ENCODE results near the gene CLDN11.

The CLDN11 gene

DNA sequence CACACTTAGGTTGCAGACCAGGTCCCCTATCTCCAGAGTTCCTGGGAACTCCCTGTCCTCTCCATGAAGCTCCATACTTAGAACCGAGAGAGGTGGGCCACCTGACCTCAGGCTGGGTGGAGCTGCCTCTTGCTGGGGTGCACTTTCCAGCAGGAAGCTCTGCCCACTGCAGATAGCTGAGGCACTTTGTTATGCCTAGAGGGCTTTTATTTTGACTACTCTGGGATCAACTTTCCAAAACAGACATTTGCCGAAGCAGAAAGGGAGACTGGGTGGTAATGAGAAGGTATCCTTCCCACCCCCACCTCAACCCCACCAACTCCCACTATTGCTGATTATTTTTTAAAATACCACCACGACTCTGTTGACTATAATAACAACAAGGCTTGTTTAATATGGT lies 54.7 kb downstream of the CLDN11 start:
- no peak for DNase-seq

DNA sequence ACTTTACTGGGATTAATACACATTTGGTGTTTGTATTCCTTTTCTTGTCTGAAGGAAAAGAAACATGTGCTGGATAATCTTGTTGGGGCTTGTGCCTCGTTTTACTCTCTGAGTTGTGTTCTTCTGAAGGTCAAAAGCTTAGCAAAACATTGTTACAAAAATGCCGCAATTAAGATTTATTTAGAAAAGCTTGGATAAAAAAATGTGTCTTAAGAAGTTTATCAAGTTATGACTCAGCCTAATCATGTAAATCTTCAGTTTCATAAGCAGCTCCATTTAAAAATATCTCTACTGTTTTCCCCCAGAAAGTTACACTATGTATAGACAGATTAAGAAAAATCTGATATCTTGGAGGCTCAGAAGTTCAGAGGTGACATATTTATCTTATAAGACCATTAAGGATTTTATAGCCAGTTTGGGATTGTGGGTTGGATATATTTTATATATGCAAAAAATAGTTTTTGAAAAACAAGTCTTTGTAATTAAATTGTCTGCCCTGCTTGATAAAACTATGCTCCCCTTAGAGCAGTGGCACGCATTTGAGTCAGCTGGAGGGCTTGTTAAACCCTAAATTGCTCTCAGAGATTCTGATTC lies 56.5 kb downstream of the CLDN11 start:
- DNase-seq = no peak

DNA sequence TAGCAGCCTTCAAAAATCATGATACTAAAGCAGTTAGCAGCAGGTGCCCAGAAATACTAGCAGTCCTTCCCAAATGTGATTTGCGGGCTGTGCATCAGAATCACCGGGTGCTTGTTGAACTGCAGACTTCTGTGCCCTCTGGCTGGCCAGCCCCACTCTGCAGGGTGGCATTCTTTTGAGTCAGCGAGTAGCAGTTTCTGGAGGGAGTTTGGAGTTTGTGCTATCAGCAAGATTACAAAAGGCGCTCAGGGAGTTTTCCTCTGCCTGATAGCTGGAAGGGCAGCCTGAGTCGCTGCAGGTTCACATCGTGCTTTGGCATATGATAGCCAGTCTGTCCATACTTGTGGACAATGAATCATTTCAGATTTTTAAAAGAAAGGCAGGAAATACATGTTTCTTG lies 57.6 kb downstream of the CLDN11 start:
- DNase-seq = no peak

DNA sequence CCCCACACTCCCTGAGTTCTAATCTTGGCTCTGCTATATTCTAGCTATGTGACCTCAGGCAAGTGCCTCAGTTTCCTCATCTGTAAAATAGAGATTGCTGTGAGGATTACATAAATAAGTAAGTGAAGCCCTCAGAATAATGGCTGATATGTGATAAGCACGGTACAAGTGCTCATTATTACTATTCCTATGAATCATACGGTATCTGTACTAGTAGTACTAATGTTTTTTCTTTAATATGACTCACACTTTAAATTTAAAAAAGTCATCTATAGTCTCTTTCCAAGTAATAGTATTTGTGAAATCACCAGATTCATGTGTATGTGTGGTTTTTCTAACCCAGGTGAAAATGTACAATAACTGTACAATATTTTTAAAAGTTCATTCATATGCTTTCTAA lies 58.7 kb downstream of the CLDN11 start:
- DNase-seq = no peak

DNA sequence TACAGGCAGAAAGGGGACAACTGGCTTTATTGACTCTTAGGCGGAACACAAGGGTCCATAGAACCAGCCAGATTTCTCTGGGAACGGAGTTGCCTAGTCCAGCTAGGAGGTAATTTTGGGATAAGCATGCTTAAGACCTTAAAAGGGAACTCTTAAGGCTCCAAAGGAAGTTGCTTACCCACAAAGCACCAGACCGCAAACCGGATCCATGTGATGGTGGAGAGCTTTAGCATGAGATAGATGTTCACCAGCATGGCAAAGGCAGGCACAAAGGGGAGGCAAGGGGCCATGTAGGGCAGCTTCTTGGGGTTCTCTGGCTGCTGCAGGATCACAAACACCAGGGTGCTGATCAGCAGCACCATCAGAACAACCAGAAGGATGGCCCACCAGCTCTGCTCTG lies 61.4 kb downstream of the CLDN11 start:
- no peak for DNase-seq

DNA sequence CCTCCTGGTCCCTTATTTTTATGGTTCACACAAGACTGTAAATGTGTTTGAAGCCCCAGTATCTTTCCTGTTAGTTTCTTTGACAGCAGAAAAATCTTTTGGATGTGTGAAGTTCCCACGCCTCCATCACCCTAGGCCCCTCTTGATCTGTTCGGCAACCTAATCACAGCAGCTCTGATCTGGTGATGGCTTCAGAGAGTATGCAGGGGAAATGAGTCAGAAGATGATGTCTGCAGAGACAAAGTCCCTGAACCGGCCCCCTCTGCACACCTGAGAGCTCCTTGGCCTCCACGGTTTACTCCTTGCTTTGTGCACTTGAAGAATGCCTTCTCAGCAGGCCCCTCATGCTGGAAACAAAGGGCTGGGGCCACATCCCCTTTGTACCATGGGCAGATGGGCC lies 63.5 kb downstream of the CLDN11 start:
- DNase-seq = no peak

DNA sequence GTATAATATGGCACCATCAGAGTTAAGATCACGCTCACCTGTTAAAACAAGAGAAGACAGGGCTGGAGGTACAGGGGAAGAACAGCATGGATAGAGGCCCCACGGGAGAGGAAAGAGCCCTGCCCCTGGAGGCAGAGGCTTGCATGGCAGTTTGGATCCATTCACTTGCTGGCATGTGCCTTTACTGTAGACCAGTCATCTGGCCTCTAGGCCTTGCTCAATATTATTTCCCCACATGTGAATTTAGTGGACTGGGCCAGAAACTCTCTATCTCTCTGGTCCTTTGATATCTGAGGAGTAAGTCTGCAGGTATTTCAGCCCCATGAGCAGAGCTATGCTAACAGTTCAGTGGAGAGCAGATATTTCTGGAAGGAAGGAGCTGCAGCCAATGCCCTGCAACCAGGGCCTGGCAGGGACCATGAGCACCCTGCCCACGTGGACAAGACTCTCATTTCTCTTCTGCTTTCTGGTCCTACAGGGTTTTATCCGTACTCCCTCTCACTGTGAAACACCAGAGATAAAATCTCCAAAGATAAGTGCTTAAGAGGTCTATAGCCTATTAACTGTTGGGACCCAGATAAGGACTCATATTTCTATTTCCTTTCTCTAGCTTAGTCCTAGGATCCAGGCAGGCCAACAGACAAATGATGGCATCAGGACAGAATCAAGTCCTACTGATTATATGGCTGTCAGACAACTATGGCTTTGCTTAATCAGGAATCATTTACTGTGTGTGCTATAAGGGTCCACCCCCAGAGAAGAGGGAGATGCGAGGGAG lies 65.0 kb downstream of the CLDN11 start:
- DNase-seq = no peak
